ENCODE measurements around the gene NCKAP5. TPM values are rescaled to one million over a fixed set of nuclear protein-coding genes. Genes with fewer than 3 reads are reported as not detected.

NCKAP5 gene
- total RNA-seq, 4 donors from 2014 or later = 0.03 to 0.55 (median 0.33) TPM

DNA sequence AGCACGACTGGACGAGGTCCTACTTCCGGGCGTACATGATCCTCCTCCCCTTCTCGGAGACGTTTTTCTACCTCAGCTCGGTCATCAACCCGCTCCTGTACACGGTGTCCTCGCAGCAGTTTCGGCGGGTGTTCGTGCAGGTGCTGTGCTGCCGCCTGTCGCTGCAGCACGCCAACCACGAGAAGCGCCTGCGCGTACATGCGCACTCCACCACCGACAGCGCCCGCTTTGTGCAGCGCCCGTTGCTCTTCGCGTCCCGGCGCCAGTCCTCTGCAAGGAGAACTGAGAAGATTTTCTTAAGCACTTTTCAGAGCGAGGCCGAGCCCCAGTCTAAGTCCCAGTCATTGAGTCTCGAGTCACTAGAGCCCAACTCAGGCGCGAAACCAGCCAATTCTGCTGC, 923.1 kb downstream of the NCKAP5 start:
- Histone ChIP-seq H3K4me1 (no peaks in the 10 kb centered on the region), H3K36me3 (no peaks in the 10 kb centered on the region), H3K27me3 (no peaks in the 10 kb centered on the region), H3K9me3 (no peaks in the 10 kb centered on the region), H3K27ac (no peak overlapping the region), H3K4me3 (no peak overlapping the region)
- no peak for ATAC-seq
- in situ Hi-C loops (cut with MboI; ENCODE audit: low sequenced_read_pairs in 4 of 4) = no loop called here
- TF ChIP-seq POLR2A (IDR thresholded peaks at IDR 0.05) = no peak
- TF ChIP-seq, protein P1, sequence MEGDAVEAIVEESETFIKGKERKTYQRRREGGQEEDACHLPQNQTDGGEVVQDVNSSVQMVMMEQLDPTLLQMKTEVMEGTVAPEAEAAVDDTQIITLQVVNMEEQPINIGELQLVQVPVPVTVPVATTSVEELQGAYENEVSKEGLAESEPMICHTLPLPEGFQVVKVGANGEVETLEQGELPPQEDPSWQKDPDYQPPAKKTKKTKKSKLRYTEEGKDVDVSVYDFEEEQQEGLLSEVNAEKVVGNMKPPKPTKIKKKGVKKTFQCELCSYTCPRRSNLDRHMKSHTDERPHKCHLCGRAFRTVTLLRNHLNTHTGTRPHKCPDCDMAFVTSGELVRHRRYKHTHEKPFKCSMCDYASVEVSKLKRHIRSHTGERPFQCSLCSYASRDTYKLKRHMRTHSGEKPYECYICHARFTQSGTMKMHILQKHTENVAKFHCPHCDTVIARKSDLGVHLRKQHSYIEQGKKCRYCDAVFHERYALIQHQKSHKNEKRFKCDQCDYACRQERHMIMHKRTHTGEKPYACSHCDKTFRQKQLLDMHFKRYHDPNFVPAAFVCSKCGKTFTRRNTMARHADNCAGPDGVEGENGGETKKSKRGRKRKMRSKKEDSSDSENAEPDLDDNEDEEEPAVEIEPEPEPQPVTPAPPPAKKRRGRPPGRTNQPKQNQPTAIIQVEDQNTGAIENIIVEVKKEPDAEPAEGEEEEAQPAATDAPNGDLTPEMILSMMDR (IDR thresholded peaks at IDR 0.05 in 4 of 5, conservative IDR thresholded peaks at IDR 0.05 in 1 of 5) = no peak
- intact Hi-C loops (cut with DNase I; ENCODE audit: low total_unique reads) = no loop called here
- DNase-seq = no peak

DNA sequence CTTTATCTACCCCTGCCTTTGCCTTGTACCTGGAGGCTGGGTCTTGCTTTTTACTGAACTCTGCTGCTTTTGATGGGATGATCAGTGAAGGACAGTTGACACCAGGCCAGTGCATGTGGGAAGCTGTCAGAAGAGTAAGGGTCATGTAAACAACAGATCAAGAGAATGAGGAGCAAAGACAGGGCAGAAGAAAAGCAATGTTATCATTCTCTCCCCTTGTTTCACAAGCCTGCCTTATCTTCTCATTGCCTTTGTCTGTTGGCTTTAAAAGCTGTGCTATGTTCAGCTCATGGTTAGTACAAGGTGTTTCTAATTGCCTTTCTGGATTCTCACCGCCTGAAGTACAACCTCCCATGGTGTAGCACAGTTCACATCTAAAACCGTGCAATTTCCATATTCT, 925.8 kb downstream of the NCKAP5 start:
- intact Hi-C loops (cut with DNase I; ENCODE audit: low total_unique reads) = no loop called here

DNA sequence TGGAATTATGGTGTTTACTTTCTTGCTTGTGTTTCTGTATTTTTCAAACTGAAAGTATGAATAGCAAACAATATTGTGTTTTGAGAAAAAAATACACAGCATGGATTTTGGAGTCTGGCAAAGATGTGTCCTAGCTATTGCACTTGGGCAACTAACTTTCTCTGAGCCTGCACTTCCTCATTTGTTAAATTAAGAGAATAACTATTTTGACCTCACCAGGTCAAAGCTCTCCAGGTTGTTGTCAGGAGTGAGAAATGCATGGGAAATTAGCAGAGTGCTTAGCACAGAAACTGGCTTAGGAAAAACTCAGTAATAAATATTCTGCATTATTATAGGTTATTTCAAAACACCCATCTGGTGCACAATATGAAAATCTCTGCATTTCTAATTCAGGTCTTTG, 926.4 kb downstream of the NCKAP5 start:
- intact Hi-C loops (cut with DNase I; ENCODE audit: low total_unique reads) (no loop called here), in situ Hi-C loops (cut with MboI; ENCODE audit: low sequenced_read_pairs in 4 of 4) (no loop called here)
- Histone ChIP-seq H3K36me3 (no peaks in the 10 kb centered on the region), H3K27me3 (no peaks in the 10 kb centered on the region), H3K4me1 (no peaks in the 10 kb centered on the region), H3K9me3 (no peaks in the 10 kb centered on the region), H3K27ac (no peak overlapping the region), H3K4me3 (no peak overlapping the region)
- no peak for ATAC-seq
- TF ChIP-seq POLR2A (IDR thresholded peaks at IDR 0.05) = no peak
- TF ChIP-seq, protein P1 (IDR thresholded peaks at IDR 0.05 in 4 of 5, conservative IDR thresholded peaks at IDR 0.05 in 1 of 5) = no peak
- no peak for DNase-seq

More for the DNA sequence above, 925.8 kb downstream of the NCKAP5 start:
- DNase-seq = no peak
- Histone ChIP-seq H3K27me3 (no peaks in the 10 kb centered on the region), H3K4me3 (no peak overlapping the region), H3K36me3 (no peaks in the 10 kb centered on the region), H3K9me3 (no peaks in the 10 kb centered on the region), H3K27ac (no peak overlapping the region), H3K4me1 (no peaks in the 10 kb centered on the region)
- TF ChIP-seq POLR2A (IDR thresholded peaks at IDR 0.05) = no peak
- TF ChIP-seq, protein P1 (IDR thresholded peaks at IDR 0.05 in 4 of 5, conservative IDR thresholded peaks at IDR 0.05 in 1 of 5) = no peak
- in situ Hi-C loops (cut with MboI; ENCODE audit: low sequenced_read_pairs in 4 of 4) = no loop called here
- ATAC-seq = no peak

DNA sequence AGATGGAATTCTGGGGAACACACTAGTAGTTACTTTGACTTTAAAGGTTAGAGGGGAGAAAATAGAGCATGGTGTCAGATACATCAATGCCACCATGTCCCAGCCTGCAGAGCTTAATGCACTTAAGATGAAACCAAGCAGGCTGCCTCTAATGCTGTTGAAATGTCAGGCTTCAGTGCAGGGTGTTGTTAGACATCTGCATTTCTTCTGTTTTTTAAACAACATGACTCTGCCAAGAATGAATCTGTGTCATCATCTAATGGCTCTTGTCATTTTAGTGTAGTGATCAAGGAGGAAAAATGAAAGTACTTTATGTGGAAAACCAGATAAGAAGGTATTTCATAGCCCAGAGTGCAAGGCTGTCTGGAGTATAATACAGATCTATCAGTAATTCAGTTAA, 928.1 kb downstream of the NCKAP5 start:
- Histone ChIP-seq H3K36me3 (no peaks in the 10 kb centered on the region), H3K9me3 (no peaks in the 10 kb centered on the region), H3K4me1 (no peaks in the 10 kb centered on the region), H3K27me3 (no peaks in the 10 kb centered on the region), H3K27ac (no peak overlapping the region), H3K4me3 (no peak overlapping the region)
- intact Hi-C loops (cut with DNase I; ENCODE audit: low total_unique reads) (no loop called here), in situ Hi-C loops (cut with MboI; ENCODE audit: low sequenced_read_pairs in 4 of 4) (no loop called here)
- DNase-seq (no peak), ATAC-seq (no peak)
- TF ChIP-seq POLR2A (IDR thresholded peaks at IDR 0.05) = no peak
- TF ChIP-seq, protein P1 (IDR thresholded peaks at IDR 0.05 in 4 of 5, conservative IDR thresholded peaks at IDR 0.05 in 1 of 5) = no peak

DNA sequence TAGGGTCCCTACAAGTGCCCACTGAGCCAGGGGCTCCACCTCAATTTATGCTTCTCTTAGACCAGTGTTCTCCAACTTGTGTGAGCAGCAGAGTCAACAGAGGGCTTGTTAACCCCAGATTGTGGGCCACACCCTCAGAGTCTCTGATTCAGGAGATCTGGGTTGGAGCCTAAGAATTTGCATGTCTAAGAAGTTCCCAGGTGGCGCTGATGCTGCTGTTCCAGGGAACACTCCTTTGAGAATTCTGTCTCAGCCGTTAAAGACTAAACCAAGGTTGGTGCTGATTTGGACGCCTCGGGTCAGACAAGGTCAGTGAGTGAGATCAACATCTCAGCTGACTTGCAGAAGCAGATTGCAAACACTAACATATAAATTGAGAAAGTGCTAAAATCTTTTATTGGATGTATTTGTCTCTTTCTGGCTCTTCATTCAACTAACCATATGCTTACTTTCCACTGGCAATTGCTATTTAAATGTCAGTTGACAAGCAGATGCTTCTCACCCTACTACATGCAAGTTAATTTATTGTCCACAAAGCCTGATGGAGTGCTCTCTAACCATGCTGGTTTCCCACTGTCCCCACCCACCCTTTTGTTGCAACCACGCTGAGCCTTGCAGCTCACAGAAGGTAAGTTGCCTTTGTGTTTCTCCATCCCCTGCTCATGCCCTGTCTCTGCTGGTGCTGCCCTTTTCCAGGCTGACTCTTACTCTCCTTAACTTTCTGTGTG, 929.8 kb downstream of the NCKAP5 start:
- in situ Hi-C loops (cut with MboI; ENCODE audit: low sequenced_read_pairs in 4 of 4) = no loop called here

More for the DNA sequence above, 929.8 kb downstream of the NCKAP5 start:
- no peak for ATAC-seq
- no peak for TF ChIP-seq POLR2A (IDR thresholded peaks at IDR 0.05)
- TF ChIP-seq, protein P1 (IDR thresholded peaks at IDR 0.05 in 4 of 5, conservative IDR thresholded peaks at IDR 0.05 in 1 of 5) = no peak
- intact Hi-C loops (cut with DNase I; ENCODE audit: low total_unique reads) = no loop called here
- DNase-seq = no peak
- H3K9me3 ChIP-seq = no peaks in the 10 kb centered on the region
- no peaks in the 10 kb centered on the region for H3K27me3 ChIP-seq
- H3K27ac ChIP-seq = no peak overlapping the region
- no peaks in the 10 kb centered on the region for H3K36me3 ChIP-seq
- H3K4me1 ChIP-seq = no peaks in the 10 kb centered on the region
- no peak overlapping the region for H3K4me3 ChIP-seq
